Fibroblast of mammary gland (primary cell): ENCODE measurements around the gene RAPSN.
A peak's percentile ranks its signal among the peaks of the same experiment; 100 is the strongest.

Source experiments
- DNase-seq: peaks from one replicate; pipeline ENCODE4 v3.0.0-alpha.2; 2010; ENCODE audit warnings: low read depth
- H3K4me3 ChIP-seq: 2 replicates; pipeline ENCODE4 v1.5.1; 2011; ENCODE audit warnings: low read depth, mild to moderate bottlenecking, low read length, moderate library complexity; ENCODE audit not compliant: control insufficient read depth
- TF ChIP-seq, protein P1 (sequence below): conservative IDR thresholded peaks from 2 replicates; pipeline ENCODE4 v1.5.1; 2011; ENCODE audit warnings: low read depth, low read length, inconsistent platforms; ENCODE audit not compliant: control insufficient read depth, insufficient read depth

The RAPSN gene

DNA sequence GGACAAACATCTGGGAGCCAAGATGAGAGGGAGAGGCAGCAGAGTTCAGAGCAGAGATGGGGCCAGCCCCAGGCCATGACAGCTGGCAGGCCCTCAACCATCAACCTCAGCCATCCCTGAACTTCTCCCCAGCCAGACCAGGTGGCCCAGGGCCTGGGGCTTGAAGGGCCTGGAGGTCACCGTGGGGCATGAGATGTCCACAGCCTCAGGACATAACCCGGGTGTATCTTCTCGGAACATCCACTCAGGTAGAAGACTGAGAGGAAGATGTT lies 53.0 kb downstream of the RAPSN start:
- TF ChIP-seq, protein P1, sequence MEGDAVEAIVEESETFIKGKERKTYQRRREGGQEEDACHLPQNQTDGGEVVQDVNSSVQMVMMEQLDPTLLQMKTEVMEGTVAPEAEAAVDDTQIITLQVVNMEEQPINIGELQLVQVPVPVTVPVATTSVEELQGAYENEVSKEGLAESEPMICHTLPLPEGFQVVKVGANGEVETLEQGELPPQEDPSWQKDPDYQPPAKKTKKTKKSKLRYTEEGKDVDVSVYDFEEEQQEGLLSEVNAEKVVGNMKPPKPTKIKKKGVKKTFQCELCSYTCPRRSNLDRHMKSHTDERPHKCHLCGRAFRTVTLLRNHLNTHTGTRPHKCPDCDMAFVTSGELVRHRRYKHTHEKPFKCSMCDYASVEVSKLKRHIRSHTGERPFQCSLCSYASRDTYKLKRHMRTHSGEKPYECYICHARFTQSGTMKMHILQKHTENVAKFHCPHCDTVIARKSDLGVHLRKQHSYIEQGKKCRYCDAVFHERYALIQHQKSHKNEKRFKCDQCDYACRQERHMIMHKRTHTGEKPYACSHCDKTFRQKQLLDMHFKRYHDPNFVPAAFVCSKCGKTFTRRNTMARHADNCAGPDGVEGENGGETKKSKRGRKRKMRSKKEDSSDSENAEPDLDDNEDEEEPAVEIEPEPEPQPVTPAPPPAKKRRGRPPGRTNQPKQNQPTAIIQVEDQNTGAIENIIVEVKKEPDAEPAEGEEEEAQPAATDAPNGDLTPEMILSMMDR, result no peak
- H3K4me3 ChIP-seq, result no peak overlapping the region
- DNase-seq, result no peak

GRCh38 chr11:47395223-47396048 lies 53.5 kb downstream of the RAPSN start:
- DNase-seq, result no peak
- TF ChIP-seq, protein P1, result no peak
- H3K4me3 ChIP-seq, result no peak overlapping the region

DNA sequence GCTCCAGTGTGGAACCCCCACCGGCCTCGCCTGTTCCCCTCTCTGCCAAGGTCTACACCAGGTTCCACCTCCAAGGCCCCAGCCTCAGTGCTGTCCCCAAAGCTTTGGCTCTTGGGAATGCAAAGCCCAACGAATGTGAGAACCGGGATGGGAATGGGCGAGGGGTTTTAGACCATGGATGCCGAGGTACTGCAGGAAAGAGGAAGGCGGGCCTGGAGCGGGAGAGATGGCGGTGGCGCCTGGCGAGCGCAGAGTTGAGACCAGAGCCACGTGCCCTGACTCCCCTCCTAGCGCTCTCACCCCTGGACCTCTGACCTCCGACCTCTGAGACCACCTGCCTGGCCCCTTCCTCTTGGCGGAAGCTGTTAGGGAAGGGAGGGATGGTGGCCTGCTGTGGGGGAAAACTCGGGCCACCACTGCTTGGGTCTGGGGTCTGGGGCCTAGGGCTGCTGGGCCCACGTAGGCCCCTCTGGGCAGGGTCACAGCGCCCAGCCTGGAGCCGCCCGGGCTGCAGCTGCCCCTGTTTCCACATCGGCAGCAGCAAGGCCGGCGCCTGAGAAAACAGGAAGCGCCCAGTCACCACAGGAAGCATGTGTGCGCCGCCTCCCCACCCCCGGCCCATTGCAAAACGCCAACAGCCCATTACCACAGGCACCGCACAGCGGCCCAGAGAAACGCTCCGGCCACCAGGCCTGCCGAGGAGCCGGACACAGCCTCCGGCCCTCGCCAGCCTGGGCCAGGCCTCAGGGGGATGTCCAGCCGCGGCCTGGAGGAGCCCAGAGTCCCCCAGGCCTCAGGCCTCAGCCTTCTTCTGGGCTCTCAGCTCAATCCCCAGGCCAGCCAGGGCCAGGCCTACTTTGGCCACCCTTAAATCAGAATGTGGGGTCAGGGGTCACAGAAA lies 54.4 kb downstream of the RAPSN start:
- DNase-seq, result no peak
- TF ChIP-seq, protein P1, result no peak
- H3K4me3 ChIP-seq, result no peak overlapping the region

- TF ChIP-seq, protein P1, result no peak
- no peak for DNase-seq
- H3K4me3 ChIP-seq, result no peak overlapping the region
Observed at GRCh38 chr11:47394050-47394321, 55.0 kb downstream of the RAPSN start.

DNA sequence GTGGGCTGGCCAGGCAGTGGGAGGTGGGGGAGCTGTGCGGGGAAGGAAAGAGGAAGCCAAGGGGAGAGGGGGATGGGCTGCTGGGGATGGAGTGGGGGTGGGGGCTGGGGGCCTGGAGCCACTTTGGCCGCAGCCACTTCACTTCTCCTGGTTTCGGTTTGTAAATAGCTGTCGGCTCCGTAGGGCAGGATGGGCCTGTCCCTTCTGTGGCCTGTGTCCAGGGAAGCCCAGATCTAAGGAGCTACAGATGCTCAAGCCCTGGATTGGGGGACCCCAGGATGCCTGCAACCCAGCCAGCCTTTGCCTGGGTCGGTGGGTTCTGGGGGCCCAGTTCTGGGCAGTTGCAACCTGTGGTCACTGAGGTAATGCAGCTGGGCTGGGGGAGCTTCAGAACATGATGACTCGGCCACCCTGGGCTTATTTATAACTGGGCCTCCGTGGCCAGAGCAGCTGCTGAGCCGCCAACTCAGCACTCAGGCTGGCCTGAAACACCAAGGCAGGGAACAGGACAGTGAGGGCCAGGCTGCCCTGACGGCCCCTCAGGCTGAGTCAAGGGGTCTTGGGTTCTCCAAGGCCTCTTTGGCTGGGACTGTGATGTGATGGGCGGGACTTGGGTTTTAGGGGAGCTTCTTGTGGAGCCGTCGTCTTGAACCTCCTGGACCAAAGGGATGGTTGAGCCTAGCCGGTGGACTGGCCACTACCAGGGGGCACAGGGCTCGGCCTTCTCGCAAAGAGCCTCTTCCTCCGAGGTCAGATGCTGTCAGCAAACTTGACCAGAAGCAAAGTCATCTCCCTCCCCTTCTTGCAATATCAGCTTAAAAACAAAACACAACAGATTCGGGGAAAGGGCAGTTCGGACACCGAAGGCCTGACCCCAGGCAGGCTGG lies 55.5 kb downstream of the RAPSN start:
- no peak overlapping the region for H3K4me3 ChIP-seq
- peak; percentile 64 for DNase-seq
- TF ChIP-seq, protein P1, result no peak

DNA sequence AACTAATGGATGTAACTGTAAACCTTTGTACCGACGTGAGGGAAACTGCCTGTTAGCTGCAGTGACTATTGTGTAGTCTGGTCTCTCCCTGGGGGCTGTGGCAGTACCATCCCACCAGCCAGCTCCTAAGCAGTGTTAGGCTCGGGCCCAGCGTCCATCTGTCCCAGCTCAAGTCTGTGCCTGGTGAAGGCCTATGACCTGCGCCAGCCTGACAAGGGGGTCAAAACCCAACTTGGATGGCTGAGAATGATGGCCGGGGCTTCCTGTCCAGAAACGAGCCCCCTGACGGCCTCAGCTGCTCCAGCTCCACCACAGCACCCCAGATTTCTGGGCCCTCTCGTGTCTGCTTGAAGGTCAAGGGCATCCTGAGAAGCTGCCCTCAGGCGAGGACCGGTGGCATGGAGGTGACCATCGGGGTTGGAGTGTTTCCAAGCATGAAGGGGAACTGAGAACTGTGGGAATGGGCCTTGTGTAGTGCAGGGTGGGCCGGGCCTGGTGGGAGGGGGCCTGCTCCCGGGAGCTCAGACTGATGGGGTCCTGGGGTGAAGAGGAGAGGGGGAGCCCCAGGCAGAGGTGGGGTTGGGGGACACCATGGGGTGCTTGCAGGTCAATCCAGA lies 56.3 kb downstream of the RAPSN start:
- DNase-seq, result no peak
- TF ChIP-seq, protein P1, result no peak
- H3K4me3 ChIP-seq, result no peak overlapping the region
